HEK293 (cell line): ENCODE measurements around the gene AKNA.

Experiments
- TSHZ1 ChIP-seq: fragments of 450-650 bp; formaldehyde crosslinking; IDR thresholded peaks from 2 replicates; pipeline ENCODE4 v1.5.1; 2016; ENCODE audit warnings: missing biosample characterization, missing genetic modification characterization, borderline replicate concordance
- ZNF146 ChIP-seq: fragments of 450-650 bp; formaldehyde crosslinking; IDR thresholded peaks from 2 replicates; pipeline ENCODE4 v1.5.1; 2016; ENCODE audit warnings: missing biosample characterization, missing genetic modification characterization
- ZNF416 ChIP-seq: fragments of 450-650 bp; formaldehyde crosslinking; IDR thresholded peaks from 2 replicates; pipeline ENCODE4 v1.5.1; 2016; ENCODE audit warnings: missing biosample characterization, missing genetic modification characterization
- ZNF76 ChIP-seq: fragments of 450-650 bp; formaldehyde crosslinking; IDR thresholded peaks from 2 replicates; pipeline ENCODE4; 2016; ENCODE audit warnings: low read depth, missing biosample characterization, missing genetic modification characterization, borderline replicate concordance
- TF ChIP-seq, protein P1 (sequence below): fragments of 450-650 bp; formaldehyde crosslinking; IDR thresholded peaks from 2 replicates; pipeline ENCODE4 v1.5.1; 2016; ENCODE audit warnings: missing biosample characterization, missing genetic modification characterization

DNA sequence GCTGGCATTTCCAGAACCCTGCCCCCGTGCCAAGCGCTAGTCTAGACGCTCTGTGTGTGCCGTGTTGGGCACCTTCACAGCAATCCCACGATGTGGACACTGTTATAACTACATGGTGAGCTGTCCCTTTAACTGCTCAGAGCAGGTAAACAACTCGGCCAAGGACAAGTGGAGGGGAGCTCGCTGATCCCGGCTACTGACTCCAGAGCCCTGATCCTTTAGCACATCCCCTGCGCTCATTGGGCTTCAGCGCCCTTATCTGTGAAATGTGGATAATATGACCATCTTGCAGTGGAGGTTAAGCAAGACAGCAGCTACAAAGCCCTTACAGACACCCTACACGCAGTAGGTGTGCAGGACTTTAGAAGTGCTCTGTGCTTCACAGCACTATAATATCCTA, 41.6 kb downstream of the AKNA start:
- TF ChIP-seq ZNF76 (tag by site-specific recombination) (no peak), ZNF146 (tag by site-specific recombination) (no peak), TSHZ1 (tag by site-specific recombination) (no peak), ZNF416 (tag by site-specific recombination) (no peak)
- TF ChIP-seq, protein P1, sequence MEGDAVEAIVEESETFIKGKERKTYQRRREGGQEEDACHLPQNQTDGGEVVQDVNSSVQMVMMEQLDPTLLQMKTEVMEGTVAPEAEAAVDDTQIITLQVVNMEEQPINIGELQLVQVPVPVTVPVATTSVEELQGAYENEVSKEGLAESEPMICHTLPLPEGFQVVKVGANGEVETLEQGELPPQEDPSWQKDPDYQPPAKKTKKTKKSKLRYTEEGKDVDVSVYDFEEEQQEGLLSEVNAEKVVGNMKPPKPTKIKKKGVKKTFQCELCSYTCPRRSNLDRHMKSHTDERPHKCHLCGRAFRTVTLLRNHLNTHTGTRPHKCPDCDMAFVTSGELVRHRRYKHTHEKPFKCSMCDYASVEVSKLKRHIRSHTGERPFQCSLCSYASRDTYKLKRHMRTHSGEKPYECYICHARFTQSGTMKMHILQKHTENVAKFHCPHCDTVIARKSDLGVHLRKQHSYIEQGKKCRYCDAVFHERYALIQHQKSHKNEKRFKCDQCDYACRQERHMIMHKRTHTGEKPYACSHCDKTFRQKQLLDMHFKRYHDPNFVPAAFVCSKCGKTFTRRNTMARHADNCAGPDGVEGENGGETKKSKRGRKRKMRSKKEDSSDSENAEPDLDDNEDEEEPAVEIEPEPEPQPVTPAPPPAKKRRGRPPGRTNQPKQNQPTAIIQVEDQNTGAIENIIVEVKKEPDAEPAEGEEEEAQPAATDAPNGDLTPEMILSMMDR (tag by site-specific recombination), result no peak
